Raji (cell line): ENCODE data around the gene PRKAG1.

Experiments used
- POLR2A ChIP-seq: IDR thresholded peaks from 2 replicates; pipeline ENCODE4 v1.6.1; 2011; ENCODE audit warnings: low read depth, low read length, control low read depth; ENCODE audit not compliant: insufficient read depth

The PRKAG1 gene

DNA sequence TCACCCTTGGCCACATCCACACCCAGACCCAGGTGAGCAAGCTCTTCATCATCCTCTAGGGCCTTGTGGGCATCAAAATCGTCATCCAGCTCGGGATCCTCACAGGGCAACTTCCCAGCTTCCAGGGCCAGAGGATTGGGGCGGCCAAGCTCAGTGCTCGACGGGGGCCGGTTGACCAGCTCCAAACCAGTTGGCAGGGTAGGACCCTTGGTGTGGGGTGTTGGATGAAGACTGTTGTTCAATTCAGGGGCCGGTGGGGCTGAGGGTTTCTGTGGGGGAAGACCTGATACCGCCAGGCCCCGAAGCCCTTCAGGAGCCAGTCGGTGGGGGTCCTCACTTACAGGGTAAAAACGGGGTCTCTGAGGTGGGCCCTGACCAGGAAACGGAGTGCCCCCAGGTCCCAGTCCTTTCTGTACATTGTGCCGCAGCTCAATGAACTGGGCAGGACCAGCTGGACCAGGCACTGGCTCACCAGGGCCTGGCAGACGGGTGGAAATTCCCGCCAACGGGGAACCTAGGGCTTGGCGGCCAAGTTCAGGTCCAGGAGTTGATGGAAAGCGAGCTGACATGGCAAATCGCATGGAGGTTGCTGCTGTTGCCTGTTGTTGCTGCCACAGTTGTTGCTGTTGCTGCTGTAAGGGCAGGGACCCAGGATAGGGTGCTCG, 19.8 kb upstream of the PRKAG1 start:
- TF ChIP-seq POLR2A = no peak

GRCh38 chr12:49037947-49038237, 19.3 kb upstream of the PRKAG1 start:
- TF ChIP-seq POLR2A = no peak

DNA sequence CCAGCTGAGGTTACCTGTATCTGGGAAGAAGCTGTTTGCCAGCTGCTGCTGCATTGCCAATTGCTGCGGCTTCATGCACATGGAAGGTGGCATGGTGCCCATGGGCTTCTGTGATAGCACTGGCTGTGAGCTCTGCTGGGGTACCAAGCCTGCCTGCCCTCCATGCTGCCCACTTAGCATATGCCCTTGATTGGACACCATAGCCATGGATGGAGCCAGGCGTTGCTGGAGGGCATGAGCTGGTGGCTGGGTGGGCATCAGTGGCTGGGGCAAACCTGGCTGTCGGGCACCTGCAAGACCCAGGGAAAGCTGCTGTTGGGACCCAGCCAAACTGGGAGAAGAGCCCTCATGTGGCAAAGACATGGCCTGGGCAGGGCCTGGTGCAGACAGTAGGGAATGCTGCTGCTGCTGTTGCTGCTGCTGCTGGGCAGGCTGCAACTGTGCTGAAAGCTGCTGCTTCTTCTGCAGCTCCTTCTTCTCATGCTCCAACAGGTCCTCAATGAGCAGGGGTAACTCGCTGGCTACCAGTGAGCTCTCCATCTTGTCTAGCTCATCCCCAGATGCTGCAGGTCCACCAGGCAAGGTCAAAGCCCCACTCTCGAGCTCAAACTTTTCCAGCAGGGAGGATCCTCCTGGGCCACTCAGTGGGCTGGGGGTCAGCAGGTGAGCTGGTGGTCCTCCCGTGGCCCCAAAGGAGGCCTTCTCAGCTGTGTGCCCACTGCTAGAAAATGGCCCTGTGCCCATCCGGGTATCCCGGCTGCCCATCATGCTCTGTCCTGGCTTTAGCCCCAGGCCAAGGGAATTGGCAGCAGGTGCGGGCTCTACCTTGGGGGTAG, 18.8 kb upstream of the PRKAG1 start:
- TF ChIP-seq POLR2A = no peak

DNA sequence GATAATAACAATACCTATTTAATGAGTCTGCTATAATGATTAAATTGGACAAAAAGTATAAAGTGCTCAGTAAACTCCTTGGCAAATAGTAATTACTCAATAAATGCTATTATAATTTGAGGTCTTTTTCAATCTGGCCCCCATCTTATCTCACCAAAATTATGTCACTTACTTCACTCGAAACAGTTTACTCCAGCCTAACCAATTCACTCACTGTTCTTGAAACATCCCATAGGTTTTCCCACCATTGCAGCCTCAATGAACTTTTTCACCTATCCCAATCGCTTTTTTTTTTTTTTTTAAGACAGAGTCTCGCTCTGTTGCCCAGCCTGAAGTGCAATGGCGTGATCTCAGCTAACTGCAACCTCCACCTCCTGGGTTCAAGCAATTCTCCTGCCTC, 17.5 kb upstream of the PRKAG1 start:
- no peak for TF ChIP-seq POLR2A

DNA sequence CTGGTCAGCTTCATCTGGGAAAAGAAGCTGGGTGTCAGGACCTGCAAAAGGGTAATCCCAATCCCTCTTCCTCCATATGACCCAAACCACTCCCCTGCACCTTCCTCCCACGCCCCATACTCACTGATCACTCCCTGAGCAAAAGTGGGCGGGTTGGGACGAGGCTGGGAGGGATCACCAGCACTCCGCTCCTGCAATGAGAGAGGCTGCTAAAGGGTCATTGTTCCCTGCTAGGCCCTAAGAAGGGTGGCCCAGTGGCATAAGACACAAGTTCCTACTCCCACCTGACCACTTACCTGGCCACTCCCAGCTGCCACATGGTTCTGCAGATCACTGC, 15.7 kb upstream of the PRKAG1 start:
- no peak for TF ChIP-seq POLR2A

- no peak for TF ChIP-seq POLR2A
Measured at GRCh38 chr12:49033611-49034285, 15.2 kb upstream of the PRKAG1 start.

DNA sequence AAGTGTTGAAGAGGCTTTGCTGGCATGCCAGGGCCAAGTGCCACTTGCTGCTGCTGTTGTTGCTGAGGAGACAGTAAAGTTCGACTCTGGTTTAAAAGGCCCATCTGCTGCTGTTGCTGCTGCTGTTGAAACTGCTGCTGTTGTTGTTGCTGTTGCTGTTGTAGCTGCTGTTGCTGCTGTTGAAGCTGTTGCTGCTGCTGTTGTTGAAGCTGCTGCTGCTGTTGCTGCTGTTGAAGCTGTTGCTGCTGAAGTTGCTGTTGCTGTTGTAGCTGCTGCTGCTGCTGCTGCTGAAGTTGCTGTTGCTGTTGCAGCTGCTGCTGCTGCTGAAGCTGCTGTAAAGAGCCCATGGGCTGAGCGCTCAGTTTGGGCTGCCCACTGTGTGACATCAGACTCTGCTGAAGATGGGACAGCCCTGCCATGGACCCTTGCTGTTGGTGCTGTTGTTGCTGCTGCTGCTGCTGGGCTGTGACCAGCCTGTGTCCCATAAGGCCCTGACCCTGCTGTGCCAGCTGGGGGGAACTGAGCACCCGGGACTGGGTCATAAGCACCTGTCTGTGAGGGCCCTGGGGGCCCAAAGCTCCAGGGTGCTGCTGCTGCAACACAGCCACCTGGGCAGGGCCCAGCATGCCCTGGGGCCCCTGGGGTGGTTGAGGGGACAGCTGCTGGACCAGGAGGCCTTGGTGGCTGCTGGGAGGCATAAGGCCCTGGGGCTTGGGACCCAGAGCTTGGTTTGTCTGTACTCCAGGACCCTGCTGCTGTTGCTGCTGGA, 14.3 kb upstream of the PRKAG1 start:
- no peak for TF ChIP-seq POLR2A

DNA sequence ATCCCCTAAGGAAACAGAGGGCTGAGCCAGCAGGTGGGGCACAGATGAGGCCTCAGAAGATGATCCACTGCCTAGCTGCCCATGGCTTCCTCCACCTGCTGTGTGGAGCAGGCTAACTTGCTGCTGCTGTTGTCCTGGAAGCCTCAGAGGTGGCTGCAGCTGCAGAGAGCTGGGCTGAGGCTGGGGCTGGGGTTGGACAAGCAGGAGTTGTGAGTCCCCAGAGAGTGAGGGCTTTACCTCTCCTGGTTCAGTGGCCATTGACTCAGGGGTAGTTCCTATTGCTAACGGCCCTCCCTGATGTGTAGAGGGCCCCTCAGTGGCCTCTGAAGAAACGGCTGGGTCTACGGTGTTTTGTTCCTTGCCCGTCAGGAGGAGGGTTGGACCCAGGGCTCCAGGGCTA, 13.7 kb upstream of the PRKAG1 start:
- TF ChIP-seq POLR2A = no peak

DNA sequence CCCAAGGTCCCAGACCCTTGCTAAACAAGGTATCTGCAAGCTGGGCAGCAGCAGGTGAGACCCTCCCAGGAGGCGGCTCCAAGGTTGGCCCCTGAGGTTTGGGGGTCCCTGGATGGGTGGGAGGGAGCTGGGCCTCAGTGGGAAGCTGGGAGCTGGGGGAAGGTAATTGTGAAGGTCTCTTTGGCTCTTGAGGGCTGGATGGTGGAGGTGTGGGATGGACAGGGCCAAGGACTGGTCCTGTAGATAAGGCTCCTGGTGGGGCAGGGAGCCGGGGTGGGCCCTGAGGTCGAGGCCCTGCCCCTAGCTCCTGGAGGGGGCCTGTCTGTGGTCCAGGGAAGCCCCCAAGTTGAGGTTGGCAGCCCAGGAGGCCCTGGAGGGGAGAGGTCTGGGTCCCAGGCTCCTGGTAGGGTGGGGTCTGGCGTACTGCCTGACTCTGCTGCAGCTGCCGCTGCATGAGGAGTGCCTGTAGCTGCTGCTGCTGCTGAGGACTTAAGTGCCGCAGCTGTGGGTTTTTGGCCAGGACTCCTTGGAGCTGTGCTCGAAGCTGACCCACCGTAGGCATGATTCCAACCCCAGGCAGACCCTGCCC, 13.1 kb upstream of the PRKAG1 start:
- no peak for TF ChIP-seq POLR2A

- TF ChIP-seq POLR2A = no peak
Measured at GRCh38 chr12:49030714-49031572, 12.4 kb upstream of the PRKAG1 start.

DNA sequence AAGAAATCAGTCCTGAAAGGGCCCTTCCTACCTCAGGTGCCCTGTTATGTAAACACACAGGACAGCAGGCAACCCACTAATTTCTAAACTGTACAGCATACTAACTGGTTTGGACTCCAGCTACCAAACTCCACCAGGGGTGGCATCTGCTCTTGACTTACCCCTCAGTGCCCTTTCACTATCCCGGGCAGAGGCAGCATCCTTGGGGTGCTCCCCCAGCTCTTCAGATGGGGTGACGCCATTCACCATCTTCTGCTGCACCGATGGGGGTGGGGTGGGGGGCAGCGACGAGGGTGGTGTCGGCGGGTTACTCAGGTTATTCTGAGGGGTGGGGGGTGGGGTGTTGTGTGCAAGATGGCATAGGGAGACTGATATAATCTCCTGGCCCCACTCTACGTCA, 11.5 kb upstream of the PRKAG1 start:
- no peak for TF ChIP-seq POLR2A

GRCh38 chr12:49028666-49029275, 10.2 kb upstream of the PRKAG1 start:
- TF ChIP-seq POLR2A = no peak

DNA sequence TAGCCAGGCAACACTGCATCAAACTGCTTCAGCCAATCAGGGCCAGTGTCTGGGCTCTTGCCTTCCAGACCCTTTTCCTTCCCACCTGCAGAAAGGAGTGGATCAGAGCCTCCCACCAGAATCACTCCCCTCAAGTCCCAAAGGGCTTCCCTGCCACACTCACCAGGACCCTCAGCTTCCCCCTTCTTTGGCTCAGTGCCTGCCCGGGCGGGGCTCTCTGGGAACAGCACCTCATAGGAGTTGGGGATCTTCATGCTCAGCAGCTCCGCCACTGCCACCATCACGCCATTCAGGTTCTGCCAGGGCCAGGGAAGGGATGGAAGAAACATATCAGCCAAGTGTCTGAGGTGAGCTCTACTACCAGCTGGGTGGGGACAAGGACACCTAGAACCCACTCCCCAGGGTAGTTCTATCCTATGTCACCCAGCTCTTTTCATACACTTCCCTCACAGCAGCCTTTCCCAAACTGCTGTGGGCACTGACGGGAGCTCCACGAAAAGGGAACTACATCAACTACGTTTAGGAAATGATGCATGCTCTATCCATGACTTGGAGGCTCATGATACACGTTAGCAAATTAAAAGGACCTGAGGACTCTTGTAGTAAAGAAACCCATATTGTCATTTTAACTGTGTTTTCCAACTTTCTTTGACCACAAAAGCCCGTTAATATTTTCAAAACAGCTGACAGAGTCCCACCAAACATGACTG, 9.4 kb upstream of the PRKAG1 start:
- no peak for TF ChIP-seq POLR2A
